Endothelial cell of umbilical vein (primary cell): ENCODE measurements around the gene ZBTB20.

ENCODE experiments used
- CTCF ChIP-seq, 2 donors: IDR thresholded peaks; 1 replicate in 1 of 2; 2 replicates in 1 of 2; pipeline ENCODE4 v1.5.1; 2011; ENCODE audit warnings: low read length in 2 of 2, mild to moderate bottlenecking in 2 of 2, moderate library complexity in 2 of 2, control low read depth in 1 of 2, inconsistent platforms in 1 of 2, low read depth in 1 of 2; ENCODE audit not compliant: insufficient read depth in 1 of 2; ENCODE audit errors: extremely low read depth in 1 of 2
- MYC ChIP-seq: IDR thresholded peaks from one replicate; pipeline ENCODE4 v1.6.1; 2011; ENCODE audit warnings: mild to moderate bottlenecking, low read depth, low read length
- POLR2A ChIP-seq: IDR thresholded peaks from 2 replicates; pipeline ENCODE4 v1.6.1; 2012; ENCODE audit warnings: low read depth, mild to moderate bottlenecking, control low read depth, low read length

DNA sequence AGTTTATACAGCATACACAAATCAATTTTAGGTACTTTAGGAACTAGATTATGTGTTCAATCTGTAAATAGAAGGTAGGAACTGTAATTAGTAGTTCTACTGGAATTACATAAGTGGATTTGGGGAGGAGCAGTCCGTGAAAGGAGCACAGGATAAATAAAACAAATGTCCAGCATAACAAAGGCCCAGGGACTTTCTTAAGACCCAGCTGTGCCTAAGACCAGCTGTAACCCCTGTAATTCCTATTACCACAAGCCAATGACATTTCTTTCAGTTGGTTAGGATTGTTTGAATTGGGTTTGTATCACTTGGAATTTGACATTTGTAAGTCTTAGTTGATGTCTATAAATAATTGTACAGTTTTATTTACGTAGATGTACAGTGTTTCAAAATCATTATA, 4.8 kb upstream of the ZBTB20 start:
- TF ChIP-seq POLR2A (no peak), CTCF (IDR thresholded peaks at IDR 0.05; ENCODE audit: extremely low read depth in 1 of 2, insufficient read depth in 1 of 2, low read depth in 1 of 2, low read length in 2 of 2) (no peak), MYC (no peak)
